Measurements from ENCODE around the gene SRSF12. TPM values are rescaled to one million over a fixed set of nuclear protein-coding genes. Genes with fewer than 3 reads are reported as not detected.

SRSF12 gene
- total RNA-seq, 4 donors from 2014 or later, result 0.31 to 0.33 TPM; not detected in 2

DNA sequence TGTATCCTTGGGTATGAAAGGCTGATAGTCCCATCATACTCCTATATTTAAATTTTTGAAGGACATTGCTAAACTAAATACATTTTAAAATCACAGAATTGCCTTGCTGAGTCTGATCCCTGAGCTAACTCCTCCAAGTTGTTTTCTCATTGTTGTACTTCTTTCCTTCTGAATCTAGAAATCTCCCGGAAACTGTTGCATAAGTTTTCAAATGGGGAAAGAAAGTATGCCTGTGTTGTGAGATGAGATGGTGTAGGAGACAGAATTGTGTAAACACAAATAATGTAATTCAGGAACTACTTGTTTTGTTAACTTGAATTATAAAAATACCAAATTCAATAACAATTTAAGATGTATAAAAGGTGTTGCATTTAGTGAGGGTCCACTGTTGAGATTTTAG lies 30.0 kb downstream of the SRSF12 start:
- no peak for ATAC-seq
- no peak for DNase-seq
- intact Hi-C loops (cut with DNase I; ENCODE audit: low total_unique reads) (no loop called here), in situ Hi-C loops (cut with MboI; ENCODE audit: low sequenced_read_pairs in 4 of 4) (loop anchor here in 1 of 4 donors (25.0 kb wide), 1 partner anchor 274 kb away; the partner anchor contains the start of gene UBE2J1)
- Histone ChIP-seq H3K4me3 (no peak overlapping the region), H3K36me3 (peaks cover 0 to 23% of the 10 kb centered on the region in 2 donors), H3K4me1 (peaks cover 20 to 30% of the 10 kb centered on the region in 2 donors), H3K9me3 (no peaks in the 10 kb centered on the region), H3K27ac (peak overlapping the region; percentile 1 to 100 (median 53)), H3K27me3 (no peaks in the 10 kb centered on the region)
- TF ChIP-seq, protein P1, sequence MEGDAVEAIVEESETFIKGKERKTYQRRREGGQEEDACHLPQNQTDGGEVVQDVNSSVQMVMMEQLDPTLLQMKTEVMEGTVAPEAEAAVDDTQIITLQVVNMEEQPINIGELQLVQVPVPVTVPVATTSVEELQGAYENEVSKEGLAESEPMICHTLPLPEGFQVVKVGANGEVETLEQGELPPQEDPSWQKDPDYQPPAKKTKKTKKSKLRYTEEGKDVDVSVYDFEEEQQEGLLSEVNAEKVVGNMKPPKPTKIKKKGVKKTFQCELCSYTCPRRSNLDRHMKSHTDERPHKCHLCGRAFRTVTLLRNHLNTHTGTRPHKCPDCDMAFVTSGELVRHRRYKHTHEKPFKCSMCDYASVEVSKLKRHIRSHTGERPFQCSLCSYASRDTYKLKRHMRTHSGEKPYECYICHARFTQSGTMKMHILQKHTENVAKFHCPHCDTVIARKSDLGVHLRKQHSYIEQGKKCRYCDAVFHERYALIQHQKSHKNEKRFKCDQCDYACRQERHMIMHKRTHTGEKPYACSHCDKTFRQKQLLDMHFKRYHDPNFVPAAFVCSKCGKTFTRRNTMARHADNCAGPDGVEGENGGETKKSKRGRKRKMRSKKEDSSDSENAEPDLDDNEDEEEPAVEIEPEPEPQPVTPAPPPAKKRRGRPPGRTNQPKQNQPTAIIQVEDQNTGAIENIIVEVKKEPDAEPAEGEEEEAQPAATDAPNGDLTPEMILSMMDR (IDR thresholded peaks at IDR 0.05 in 4 of 5, conservative IDR thresholded peaks at IDR 0.05 in 1 of 5), result no peak
- no peak for TF ChIP-seq POLR2A (IDR thresholded peaks at IDR 0.05)

DNA sequence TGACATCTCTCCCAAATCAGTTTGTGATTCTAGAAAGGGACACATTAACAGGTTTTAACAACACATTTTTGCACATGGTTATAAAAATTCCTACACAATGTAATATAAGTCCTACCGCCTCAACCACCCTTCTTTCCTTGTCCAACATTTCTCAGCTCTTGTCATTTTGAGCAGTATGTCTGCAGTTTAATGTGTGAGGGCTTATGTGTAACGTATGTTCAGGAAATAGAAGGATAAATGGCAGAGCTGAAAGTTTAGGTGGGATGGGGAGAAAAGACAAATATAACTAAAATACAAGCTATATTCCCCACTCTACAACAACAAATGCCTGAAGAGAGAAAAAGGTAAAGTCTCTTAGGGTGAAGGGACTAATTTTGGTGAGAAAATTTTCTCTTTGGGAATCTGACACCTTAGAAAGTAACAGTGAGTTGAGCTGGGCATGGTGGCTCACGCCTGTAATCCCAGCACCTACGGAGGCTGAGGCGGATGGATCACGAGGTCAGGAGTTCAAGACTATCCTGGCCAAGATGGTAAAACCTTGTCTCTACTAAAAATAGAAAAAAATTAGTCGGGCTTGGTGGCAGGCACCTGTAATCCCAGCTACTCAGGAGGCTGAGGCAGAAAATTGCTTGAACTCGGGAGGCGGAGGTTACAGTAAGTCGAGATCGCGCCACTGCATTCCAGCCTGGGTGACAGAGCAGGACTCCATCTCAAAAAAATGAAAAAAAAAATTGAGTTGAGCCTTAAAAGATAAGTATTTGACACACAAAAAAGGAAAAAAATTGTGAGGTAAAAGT lies 32.3 kb downstream of the SRSF12 start:
- peaks cover 0 to 23% of the 10 kb centered on the region in 2 donors for H3K36me3 ChIP-seq
- peak overlapping the region; percentile 98 to 100 (median 99) for H3K27ac ChIP-seq
- no peaks in the 10 kb centered on the region for H3K9me3 ChIP-seq
- intact Hi-C loops (cut with DNase I; ENCODE audit: low total_unique reads) (no loop called here), in situ Hi-C loops (cut with MboI; ENCODE audit: low sequenced_read_pairs in 4 of 4) (loop anchor here in 1 of 4 donors (25.0 kb wide), 1 partner anchor 277 kb away; the partner anchor contains the start of gene UBE2J1)
- no peak for TF ChIP-seq POLR2A (IDR thresholded peaks at IDR 0.05)
- TF ChIP-seq, protein P1 (IDR thresholded peaks at IDR 0.05 in 4 of 5, conservative IDR thresholded peaks at IDR 0.05 in 1 of 5), result no peak
- H3K4me1 ChIP-seq, result peaks cover 20 to 30% of the 10 kb centered on the region in 2 donors
- H3K4me3 ChIP-seq, result no peak overlapping the region
- no peaks in the 10 kb centered on the region for H3K27me3 ChIP-seq
- ATAC-seq (no peak), DNase-seq (no peak)

DNA sequence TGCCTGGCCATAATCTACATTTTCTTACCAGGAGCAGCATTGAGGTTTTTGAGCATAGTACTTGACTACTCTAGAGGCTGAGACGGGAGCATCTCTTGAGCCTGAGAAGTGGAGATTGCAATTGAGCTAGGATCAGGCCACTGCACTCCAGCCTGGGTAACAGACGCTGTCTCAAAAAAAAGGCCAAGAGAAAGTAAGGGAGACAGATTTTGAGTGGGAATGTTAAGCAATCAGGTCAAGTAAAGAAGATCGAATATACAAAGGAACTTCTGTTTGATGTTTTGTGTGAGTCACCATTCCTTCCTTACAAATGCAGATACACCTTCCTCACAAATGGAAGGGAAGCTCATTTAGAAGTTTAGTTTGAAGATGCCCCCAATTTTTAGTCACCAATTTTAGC lies 32.9 kb downstream of the SRSF12 start:
- TF ChIP-seq POLR2A (IDR thresholded peaks at IDR 0.05), result no peak
- TF ChIP-seq, protein P1 (IDR thresholded peaks at IDR 0.05 in 4 of 5, conservative IDR thresholded peaks at IDR 0.05 in 1 of 5), result no peak
- Histone ChIP-seq H3K4me1 (peaks cover 20 to 30% of the 10 kb centered on the region in 2 donors), H3K4me3 (peak overlapping the region in 2 of 4 donors; percentile 60 to 94), H3K36me3 (peaks cover 0 to 23% of the 10 kb centered on the region in 2 donors), H3K9me3 (no peaks in the 10 kb centered on the region), H3K27ac (peak overlapping the region; percentile 98 to 100 (median 99)), H3K27me3 (no peaks in the 10 kb centered on the region)
- ATAC-seq (no peak), DNase-seq (no peak)
- in situ Hi-C loops (cut with MboI; ENCODE audit: low sequenced_read_pairs in 4 of 4), result loop anchor here in 1 of 4 donors (25.0 kb wide), 1 partner anchor 277 kb away; the partner anchor contains the start of gene UBE2J1
- intact Hi-C loops (cut with DNase I; ENCODE audit: low total_unique reads), result loop anchor here (5.0 kb wide), 3 partner anchors 123 to 1383 kb away; partner anchors contain the start of genes AKIRIN2, LYRM2 and RNGTT

DNA sequence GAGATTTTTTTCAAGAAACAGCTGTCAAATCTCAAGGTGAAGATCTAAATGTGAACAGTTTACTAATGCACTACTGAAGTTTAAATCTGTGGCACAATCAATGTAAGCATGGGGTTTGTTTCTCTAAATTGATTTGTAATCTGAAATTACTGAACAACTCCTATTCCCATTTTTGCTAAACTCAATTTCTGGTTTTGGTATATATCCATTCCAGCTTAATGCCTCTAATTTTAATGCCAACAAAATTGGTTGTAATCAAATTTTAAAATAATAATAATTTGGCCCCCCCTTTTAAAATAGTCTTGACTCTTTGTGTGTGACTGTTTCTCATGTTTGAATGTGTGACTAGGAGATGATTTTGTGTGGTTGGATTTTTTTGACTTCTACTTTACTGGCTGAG lies 33.3 kb downstream of the SRSF12 start:
- in situ Hi-C loops (cut with MboI; ENCODE audit: low sequenced_read_pairs in 4 of 4), result loop anchor here in 1 of 4 donors (25.0 kb wide), 1 partner anchor 278 kb away; the partner anchor contains the start of gene UBE2J1
- peaks cover 20 to 30% of the 10 kb centered on the region in 2 donors for H3K4me1 ChIP-seq
- intact Hi-C loops (cut with DNase I; ENCODE audit: low total_unique reads), result loop anchor here (5.0 kb wide), 3 partner anchors 122 to 1382 kb away; partner anchors contain the start of genes AKIRIN2, LYRM2 and RNGTT

More for the DNA sequence above, 33.3 kb downstream of the SRSF12 start:
- peak overlapping the region; percentile 98 to 100 (median 99) for H3K27ac ChIP-seq
- no peaks in the 10 kb centered on the region for H3K27me3 ChIP-seq
- H3K36me3 ChIP-seq, result peaks cover 0 to 23% of the 10 kb centered on the region in 2 donors
- TF ChIP-seq POLR2A (IDR thresholded peaks at IDR 0.05), result no peak
- TF ChIP-seq, protein P1 (IDR thresholded peaks at IDR 0.05 in 4 of 5, conservative IDR thresholded peaks at IDR 0.05 in 1 of 5), result no peak
- peak overlapping the region in 3 of 4 donors; percentile 60 to 99 (median 94) for H3K4me3 ChIP-seq
- no peak for ATAC-seq
- no peak for DNase-seq
- H3K9me3 ChIP-seq, result no peaks in the 10 kb centered on the region

All from gastrocnemius medialis (tissue), 4 donors.